HepG2 (cell line): ENCODE results near the gene PLIN5. TPM values are rescaled to one million over a fixed set of nuclear protein-coding genes. Genes with fewer than 3 reads are reported as not detected.

Experiments
- ARID3A ChIP-seq: IDR thresholded peaks from 2 replicates; pipeline ENCODE4 v1.6.1; 2012; ENCODE audit warnings: low read depth, low read length, improper control_type of control experiment
- ARNT ChIP-seq: fragments of 450-650 bp; IDR thresholded peaks from 2 replicates; pipeline ENCODE4 v1.6.1; 2017
- DZIP1 ChIP-seq: sonication (generic); formaldehyde crosslinking; IDR thresholded peaks from 2 replicates; pipeline ENCODE4 v1.5.0; 2020; ENCODE audit warnings: mild to moderate bottlenecking, missing genetic modification reagents
- ETV5 ChIP-seq: IDR thresholded peaks from 2 replicates; pipeline ENCODE4 v1.6.1; 2018; ENCODE audit warnings: missing biosample characterization, missing genetic modification reagents, inconsistent platforms, borderline replicate concordance
- EZH2 ChIP-seq: conservative IDR thresholded peaks from 2 replicates; pipeline ENCODE4 v1.6.1; 2012; ENCODE audit warnings: mild to moderate bottlenecking, low read depth, low read length, moderate library complexity
- ISX ChIP-seq: sonication (generic); formaldehyde crosslinking; conservative IDR thresholded peaks from 2 replicates; pipeline ENCODE4 v1.5.0; 2020; ENCODE audit warnings: missing genetic modification reagents
- KMT2B ChIP-seq: IDR thresholded peaks from 2 replicates; pipeline ENCODE4 v1.6.1; 2016; ENCODE audit warnings: missing genetic modification reagents, missing compliant biosample characterization
- MTF1 ChIP-seq: sonication (generic); formaldehyde crosslinking; IDR thresholded peaks from 2 replicates; pipeline ENCODE4 v1.5.0; 2020; ENCODE audit warnings: missing genetic modification reagents
- MXD4 ChIP-seq: IDR thresholded peaks from 2 replicates; pipeline ENCODE4 v1.6.1; 2016; ENCODE audit warnings: mild to moderate bottlenecking, missing biosample characterization, missing genetic modification reagents
- NR3C1 ChIP-seq: sonication (generic); formaldehyde crosslinking; IDR thresholded peaks from 2 replicates; pipeline ENCODE4 v1.4.0; 2020; ENCODE audit warnings: missing genetic modification reagents
- PAX8 ChIP-seq: sonication (generic); formaldehyde crosslinking; IDR thresholded peaks from 2 replicates; pipeline ENCODE4 v1.8.0; 2022; ENCODE audit warnings: mild to moderate bottlenecking, missing genetic modification reagents, borderline replicate concordance
- RAD21 ChIP-seq: fragments of 450-650 bp; formaldehyde crosslinking; IDR thresholded peaks from 2 replicates; pipeline ENCODE4 v1.5.0; 2020; ENCODE audit warnings: mild to moderate bottlenecking
- RBM22 ChIP-seq: fragments of 200-400 bp; formaldehyde crosslinking; optimal IDR thresholded peaks from 2 replicates; pipeline ENCODE3; 2017; ENCODE audit warnings: mild to moderate bottlenecking, low read length, moderate library complexity
- RFX1 ChIP-seq: fragments of 450-650 bp; IDR thresholded peaks from 2 replicates; pipeline ENCODE4 v1.6.1; 2017
- SPEN ChIP-seq: sonication (generic); formaldehyde crosslinking; IDR thresholded peaks from 2 replicates; pipeline ENCODE4 v1.5.1; 2020; ENCODE audit warnings: low read depth, mild to moderate bottlenecking, missing genetic modification reagents
- SSRP1 ChIP-seq: IDR thresholded peaks from 2 replicates; pipeline ENCODE4 v1.6.1; 2016; ENCODE audit warnings: control low read depth
- TAF15 ChIP-seq: fragments of 200-400 bp; formaldehyde crosslinking; IDR thresholded peaks from one replicate; pipeline ENCODE4 v1.6.1; 2018; ENCODE audit warnings: mild to moderate bottlenecking, low read depth, low read length; ENCODE audit not compliant: poor library complexity, severe bottlenecking
- TBX3 ChIP-seq: fragments of 450-650 bp; IDR thresholded peaks from 2 replicates; pipeline ENCODE4 v1.6.1; 2017; ENCODE audit warnings: antibody characterized with exemption, mild to moderate bottlenecking, inconsistent platforms, borderline replicate concordance
- TMF1 ChIP-seq: sonication (generic); formaldehyde crosslinking; IDR thresholded peaks from 2 replicates; pipeline ENCODE4 v1.8.1; 2022; ENCODE audit warnings: low read depth, missing genetic modification reagents
- ZFP36 ChIP-seq: fragments of 150-350 bp; IDR thresholded peaks from 2 replicates; pipeline ENCODE4 v1.6.1; 2018; ENCODE audit warnings: borderline replicate concordance, low read length, low read depth; ENCODE audit not compliant: partially characterized antibody
- ZFY ChIP-seq: sonication (generic); formaldehyde crosslinking; IDR thresholded peaks from 2 replicates; pipeline ENCODE4 v1.4.0; 2020; ENCODE audit warnings: missing genetic modification reagents
- ZNF10 ChIP-seq: sonication (generic); formaldehyde crosslinking; IDR thresholded peaks from 2 replicates; pipeline ENCODE4 v1.4.0; 2020; ENCODE audit warnings: mild to moderate bottlenecking, low read depth, missing genetic modification reagents, borderline replicate concordance
- ZNF431 ChIP-seq: sonication (generic); formaldehyde crosslinking; IDR thresholded peaks from 2 replicates; pipeline ENCODE4 v1.9.0; 2022; ENCODE audit warnings: missing genetic modification reagents, low read depth, mild to moderate bottlenecking, borderline replicate concordance
- ZNF510 ChIP-seq: sonication (generic); formaldehyde crosslinking; IDR thresholded peaks from 2 replicates; pipeline ENCODE4 v1.4.0; 2020; ENCODE audit warnings: low read depth, mild to moderate bottlenecking, missing genetic modification reagents
- ZNF720 ChIP-seq: sonication (generic); formaldehyde crosslinking; IDR thresholded peaks from 2 replicates; pipeline ENCODE4 v1.4.0; 2020; ENCODE audit warnings: missing genetic modification reagents
- polyA plus RNA-seq, 8 experiments: library from polyadenylated mRNA; depleted of rRNA in 3 of 8; stranded (reverse) in 7 of 8; unstranded in 1 of 8; fragments of >200 nt; fragmentation: Illumina TruSeq in 4 of 8; extraction: Trizol in 4 of 8; gene quantifications; 2 replicates each; pipeline versions ENCODE4 v1.2.1 to v1.2.3, GENCODE V29; 2011 to 2016; ENCODE audit warnings: low read depth in 4 of 8, missing spikeins in 1 of 8, mixed read lengths in 1 of 8; ENCODE audit not compliant: insufficient read depth in 1 of 8
- total RNA-seq, 5 experiments: library from RNA; depleted of rRNA; stranded (reverse); fragments of >200 nt; fragmentation: Illumina TruSeq; extraction: Trizol; gene quantifications; 2 replicates each; pipeline ENCODE4 v1.2.3, GENCODE V29; 2016; ENCODE audit warnings: low read depth in 1 of 5
- TF ChIP-seq, protein P1 (sequence below): sonication (generic); formaldehyde crosslinking; IDR thresholded peaks from 2 replicates; pipeline ENCODE4 v1.5.1; 2020; ENCODE audit warnings: missing genetic modification reagents, mild to moderate bottlenecking, borderline replicate concordance

PLIN5 gene
- total and polyA plus RNA-seq, 2 of the 13 experiments (the other 11 are each of a cell fraction or from before 2014, with no cell fraction given) = 1.8 to 4.8 TPM

DNA sequence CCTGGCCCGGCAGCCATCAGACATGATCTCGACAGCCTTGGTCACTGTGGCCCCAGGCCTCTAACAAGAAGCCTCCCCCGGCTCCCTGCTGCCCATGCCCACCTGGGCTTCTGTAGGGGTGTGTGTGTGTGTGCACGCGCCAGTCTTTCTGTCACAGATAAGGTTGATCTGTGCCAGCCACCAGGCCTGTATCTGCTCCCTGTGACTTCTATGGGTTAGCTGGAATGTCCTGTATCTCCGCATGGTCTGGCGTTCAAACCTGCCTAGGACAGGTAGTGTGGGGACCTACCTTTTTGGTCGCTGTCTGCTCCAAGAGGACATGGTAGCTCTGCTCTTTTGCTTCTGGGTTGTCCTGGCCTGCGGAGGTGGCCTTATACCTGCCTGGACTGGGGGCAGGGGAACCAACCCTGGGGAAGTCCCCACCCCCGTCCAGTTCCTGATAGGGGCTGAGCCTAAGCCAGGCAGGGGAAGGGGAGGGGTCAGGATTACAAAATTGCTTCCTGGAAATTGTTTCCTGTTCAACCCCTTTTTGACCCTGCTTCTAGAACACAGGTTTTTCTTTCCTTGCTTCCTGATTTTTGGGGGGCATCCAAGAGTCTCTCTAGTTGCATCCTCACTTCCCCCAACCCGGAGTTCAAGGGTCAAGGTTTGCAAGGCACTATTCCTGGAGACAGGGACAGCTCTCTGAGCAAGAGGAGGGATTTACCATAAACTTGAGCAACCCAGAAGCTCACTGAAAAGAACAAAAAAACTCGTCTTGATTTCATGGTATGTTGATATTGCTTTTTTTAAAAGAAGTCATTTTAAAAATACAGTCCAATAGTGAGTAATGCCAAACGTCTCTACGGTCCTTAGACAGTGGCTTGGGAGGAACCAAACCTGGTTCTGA is 4.9 kb upstream of the PLIN5 start, which contains the start of gene LRG1 (continued):
- TF ChIP-seq, protein P1, sequence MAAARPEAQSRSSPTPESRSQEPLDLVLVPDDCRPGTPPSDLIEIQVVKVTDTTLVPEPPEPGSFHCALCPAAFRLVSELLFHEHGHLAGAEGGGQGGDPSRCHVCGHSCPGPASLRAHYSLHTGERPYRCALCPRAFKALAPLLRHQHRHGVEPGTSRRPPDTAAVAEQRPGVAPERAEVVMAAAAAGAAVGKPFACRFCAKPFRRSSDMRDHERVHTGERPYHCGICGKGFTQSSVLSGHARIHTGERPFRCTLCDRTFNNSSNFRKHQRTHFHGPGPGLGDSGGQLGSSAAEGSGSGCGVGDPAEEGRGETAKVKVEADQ = no peak
- TF ChIP-seq MXD4 (CRISPR knock-in tag) (no peak), RFX1 (no peak), SSRP1 (CRISPR knock-in tag) (0 out of 2 replicates have a peak, but pooled peaks have one; percentile 32), DZIP1 (0 out of 2 replicates have a peak, but pooled peaks have one; percentile 35), ZFP36 (no peak), RBM22 (no peak), PAX8 (no peak), EZH2 (no peak), TAF15 (no peak), ZNF510 (no peak), ISX (CRISPR knock-in tag) (no peak), ZNF720 (CRISPR knock-in tag) (no peak), SPEN (CRISPR knock-in tag) (no peak), NR3C1 (CRISPR knock-in tag) (no peak), ARID3A (no peak), MTF1 (no peak), RAD21 (CRISPR knock-in tag) (no peak), ARNT (no peak), ZNF10 (CRISPR knock-in tag) (no peak), TMF1 (CRISPR knock-in tag) (no peak), ETV5 (CRISPR knock-in tag) (peak; percentile 83; the same call in 1 of the 2 replicates), ZNF431 (CRISPR knock-in tag) (no peak), KMT2B (CRISPR knock-in tag) (peak; percentile 52; the same call in 1 of the 2 replicates), ZFY (CRISPR knock-in tag) (peak; percentile 65; the same call in 1 of the 2 replicates), TBX3 (no peak)
